Hepatocyte (in vitro differentiated cells): ENCODE results near the gene PLCXD3. TPM values are rescaled to one million over a fixed set of nuclear protein-coding genes. Genes with fewer than 3 reads are reported as not detected.

Experiments used
- DNase-seq: peaks from one replicate; pipeline ENCODE4 v3.0.0-alpha.2; 2016; ENCODE audit warnings: low spot score
- H2AFZ ChIP-seq: fragments of 200-600 bp; sonication (generic); 2 replicates; pipeline ENCODE4 v1.6.0; 2016; ENCODE audit warnings: antibody characterized with exemption, mild to moderate bottlenecking
- H3K27ac ChIP-seq: fragments of 200-600 bp; sonication (generic); 2 replicates; pipeline ENCODE4 v1.5.1; 2016; ENCODE audit warnings: mild to moderate bottlenecking
- H3K27me3 ChIP-seq: fragments of 200-600 bp; sonication (generic); 2 replicates; pipeline ENCODE4 v1.6.1; 2016
- H3K36me3 ChIP-seq: fragments of 200-600 bp; sonication (generic); replicated peaks from 2 replicates; pipeline ENCODE4 v1.5.1; 2016; ENCODE audit warnings: low read depth; ENCODE audit not compliant: insufficient read depth
- H3K4me1 ChIP-seq: fragments of 200-600 bp; sonication (generic); 2 replicates; pipeline ENCODE4 v1.5.1; 2016; ENCODE audit warnings: mild to moderate bottlenecking, moderate library complexity; ENCODE audit not compliant: insufficient read depth
- H3K4me2 ChIP-seq: fragments of 200-600 bp; sonication (generic); 2 replicates; pipeline ENCODE4 v1.6.0; 2016
- H3K4me3 ChIP-seq: fragments of 200-600 bp; sonication (generic); 2 replicates; pipeline ENCODE4 v1.5.1; 2016; ENCODE audit warnings: mild to moderate bottlenecking
- H3K79me2 ChIP-seq: fragments of 200-600 bp; sonication (generic); 2 replicates; pipeline ENCODE4 v1.6.0; 2017; ENCODE audit warnings: mild to moderate bottlenecking
- H3K9me2 ChIP-seq: fragments of 200-600 bp; sonication (generic); replicated peaks from 2 replicates; pipeline ENCODE4 v1.6.0; 2017; ENCODE audit warnings: mild to moderate bottlenecking; ENCODE audit not compliant: insufficient read depth
- H3K9me3 ChIP-seq: fragments of 200-600 bp; sonication (generic); 2 replicates; pipeline ENCODE4 v1.5.1; 2016; ENCODE audit warnings: low read depth, mild to moderate bottlenecking
- H4K20me1 ChIP-seq: fragments of 200-600 bp; sonication (generic); 2 replicates; pipeline ENCODE4 v1.6.0; 2016; ENCODE audit warnings: mild to moderate bottlenecking; ENCODE audit not compliant: insufficient read depth, poor library complexity, severe bottlenecking
- EZH2 ChIP-seq: fragments of 200-600 bp; sonication (generic); IDR thresholded peaks from 2 replicates; pipeline ENCODE4 v1.6.1; 2016; ENCODE audit warnings: antibody characterized with exemption, mild to moderate bottlenecking, borderline replicate concordance
- EZH2phosphoT487 ChIP-seq: fragments of 200-600 bp; sonication (generic); IDR thresholded peaks from one replicate; pipeline ENCODE4 v1.6.1; 2018; ENCODE audit warnings: antibody characterized with exemption, mild to moderate bottlenecking, low read depth, moderate library complexity; ENCODE audit not compliant: unreplicated experiment, severe bottlenecking
- WGBS: methylation state at CpG from one replicate; pipeline ENCODE4 v1.1.6; 2016; ENCODE audit warnings: low lambda C conversion rate; ENCODE audit errors: missing lambda C conversion rate; 5-methylcytosine and 5-hydroxymethylcytosine counted together
- polyA plus RNA-seq: library from polyadenylated mRNA; unstranded; fragments of >200 nt; fragmentation: Nextera tagmentation; extraction: Ambion mirVana; gene quantifications from 2 replicates; pipeline ENCODE4 v1.2.1, GENCODE V29; 2016
- total RNA-seq: library from RNA; depleted of rRNA; stranded (reverse); fragments of >200 nt; gene quantifications from 2 replicates; pipeline ENCODE4 v1.2.3, GENCODE V29; 2014
- TF ChIP-seq, protein P1 (sequence below): fragments of 200-600 bp; sonication (generic); IDR thresholded peaks from 2 replicates; pipeline ENCODE4 v1.5.1; 2016; ENCODE audit warnings: antibody characterized with exemption, mild to moderate bottlenecking; ENCODE audit not compliant: poor library complexity

PLCXD3 gene
- total and polyA plus RNA-seq, 2 experiments from 2014 or later: 0.47 to 2.2 TPM

DNA sequence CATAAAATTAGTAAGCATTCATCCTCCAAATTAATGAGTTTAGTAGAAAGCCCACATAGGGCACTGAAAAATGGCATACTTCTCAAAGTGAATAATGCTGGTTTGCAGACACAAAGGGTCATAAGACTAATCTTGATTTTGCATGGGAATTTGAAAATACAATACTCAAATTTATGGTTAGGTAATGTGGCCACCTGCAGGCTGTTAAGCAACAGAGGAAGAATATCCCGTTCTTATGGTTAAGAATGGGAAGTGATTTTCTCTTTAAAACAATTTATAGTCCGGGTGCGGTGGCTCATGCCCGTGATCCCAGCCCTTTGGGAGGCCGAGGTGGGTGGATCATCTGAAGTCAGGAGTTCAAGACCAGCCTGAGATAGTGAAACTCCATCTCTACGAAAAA is 9.4 kb upstream of the PLCXD3 start:
- DNase-seq: peak; percentile 21
- no peaks in the 10 kb centered on the region for H3K79me2 ChIP-seq

DNA sequence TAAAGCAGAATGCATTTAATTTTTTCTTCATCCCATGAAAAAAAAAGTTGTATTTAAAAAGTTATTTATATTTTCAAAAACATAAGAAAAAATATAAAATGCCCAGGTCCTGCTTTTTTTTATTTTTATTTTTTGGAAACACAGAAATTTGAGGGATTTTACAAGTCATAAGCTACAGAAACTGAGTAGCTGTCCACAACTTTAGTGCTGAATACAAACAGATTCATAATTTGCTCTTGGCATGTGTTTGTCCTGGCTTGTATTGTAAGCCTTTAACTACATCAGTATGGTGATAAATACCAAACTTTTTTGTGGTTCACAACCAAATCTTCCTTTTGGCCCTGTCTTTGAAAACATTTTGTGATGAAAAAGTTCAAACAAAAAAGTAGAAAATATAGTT is 7.5 kb upstream of the PLCXD3 start:
- no peaks in the 10 kb centered on the region for H3K9me2 ChIP-seq
- H3K79me2 ChIP-seq: no peaks in the 10 kb centered on the region
- no peak overlapping the region for H2AFZ ChIP-seq
- H3K27ac ChIP-seq: no peak overlapping the region
- H3K4me1 ChIP-seq: no peaks in the 10 kb centered on the region
- peak; percentile 13 for DNase-seq
- TF ChIP-seq EZH2phosphoT487 (no peak), EZH2 (no peak)
- TF ChIP-seq, protein P1, sequence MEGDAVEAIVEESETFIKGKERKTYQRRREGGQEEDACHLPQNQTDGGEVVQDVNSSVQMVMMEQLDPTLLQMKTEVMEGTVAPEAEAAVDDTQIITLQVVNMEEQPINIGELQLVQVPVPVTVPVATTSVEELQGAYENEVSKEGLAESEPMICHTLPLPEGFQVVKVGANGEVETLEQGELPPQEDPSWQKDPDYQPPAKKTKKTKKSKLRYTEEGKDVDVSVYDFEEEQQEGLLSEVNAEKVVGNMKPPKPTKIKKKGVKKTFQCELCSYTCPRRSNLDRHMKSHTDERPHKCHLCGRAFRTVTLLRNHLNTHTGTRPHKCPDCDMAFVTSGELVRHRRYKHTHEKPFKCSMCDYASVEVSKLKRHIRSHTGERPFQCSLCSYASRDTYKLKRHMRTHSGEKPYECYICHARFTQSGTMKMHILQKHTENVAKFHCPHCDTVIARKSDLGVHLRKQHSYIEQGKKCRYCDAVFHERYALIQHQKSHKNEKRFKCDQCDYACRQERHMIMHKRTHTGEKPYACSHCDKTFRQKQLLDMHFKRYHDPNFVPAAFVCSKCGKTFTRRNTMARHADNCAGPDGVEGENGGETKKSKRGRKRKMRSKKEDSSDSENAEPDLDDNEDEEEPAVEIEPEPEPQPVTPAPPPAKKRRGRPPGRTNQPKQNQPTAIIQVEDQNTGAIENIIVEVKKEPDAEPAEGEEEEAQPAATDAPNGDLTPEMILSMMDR: no peak
- H3K27me3 ChIP-seq: no peaks in the 10 kb centered on the region
- H3K9me3 ChIP-seq: no peaks in the 10 kb centered on the region
- no peak overlapping the region for H3K4me2 ChIP-seq
- no peaks in the 10 kb centered on the region for H3K36me3 ChIP-seq
- H4K20me1 ChIP-seq: no peaks in the 10 kb centered on the region
- no peak overlapping the region for H3K4me3 ChIP-seq

More for the DNA sequence above, 9.4 kb upstream of the PLCXD3 start:
- Histone ChIP-seq H3K4me2 (no peak overlapping the region), H3K9me3 (no peaks in the 10 kb centered on the region), H3K4me3 (no peak overlapping the region), H3K27me3 (no peaks in the 10 kb centered on the region), H3K36me3 (no peaks in the 10 kb centered on the region), H2AFZ (no peak overlapping the region), H4K20me1 (no peaks in the 10 kb centered on the region), H3K9me2 (no peaks in the 10 kb centered on the region), H3K27ac (no peak overlapping the region), H3K4me1 (no peaks in the 10 kb centered on the region)
- WGBS: 68% methylated on average over 6 of the region's 6 CpGs
- TF ChIP-seq EZH2: no peak
- TF ChIP-seq, protein P1: peak; percentile 30

DNA sequence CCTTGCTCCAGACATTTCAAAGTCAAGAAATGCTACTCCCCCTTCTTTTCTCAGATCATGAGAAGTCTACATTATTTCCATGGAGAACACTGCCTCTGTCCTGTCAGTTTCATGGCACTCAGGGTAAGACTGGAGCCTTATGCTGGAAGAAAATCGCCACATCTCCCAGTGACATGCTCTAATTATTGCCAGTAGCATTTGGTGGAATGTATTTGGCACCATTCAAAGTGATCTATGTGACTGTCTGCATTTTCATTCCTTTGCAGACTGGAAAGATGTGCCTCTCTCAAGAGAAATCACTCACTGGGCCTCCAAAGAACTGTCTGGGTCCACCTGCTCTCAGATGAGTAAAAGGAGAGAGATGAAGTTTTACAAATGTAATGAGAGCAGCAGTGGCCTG is 840 bp upstream of the PLCXD3 start:
- Histone ChIP-seq H3K27me3 (peaks cover 43% of the 10 kb centered on the region), H4K20me1 (no peaks in the 10 kb centered on the region), H3K27ac (no peak overlapping the region), H3K9me2 (no peaks in the 10 kb centered on the region), H3K79me2 (no peaks in the 10 kb centered on the region), H2AFZ (no peak overlapping the region), H3K4me3 (no peak overlapping the region), H3K36me3 (no peaks in the 10 kb centered on the region), H3K4me1 (no peaks in the 10 kb centered on the region), H3K4me2 (peak overlapping the region; percentile 90), H3K9me3 (no peaks in the 10 kb centered on the region)
- TF ChIP-seq EZH2phosphoT487 (no peak), EZH2 (no peak)
- TF ChIP-seq, protein P1: no peak
- DNase-seq: no peak
- 96% methylated on average over 1 of the region's 1 CpG for WGBS
